GF-D8 (cell line): ENCODE results near the gene SPTAN1.
"Not testable (repeated sequence)": the region's sequence is repeated elsewhere in the genome, so short reads cannot be mapped to it uniquely, and the experiment has no call there.

Source experiments
- DNase-seq: peaks from one replicate; lab custom pipeline; 2025; lab: John Stamatoyannopoulos, UW

Gene SPTAN1

DNA sequence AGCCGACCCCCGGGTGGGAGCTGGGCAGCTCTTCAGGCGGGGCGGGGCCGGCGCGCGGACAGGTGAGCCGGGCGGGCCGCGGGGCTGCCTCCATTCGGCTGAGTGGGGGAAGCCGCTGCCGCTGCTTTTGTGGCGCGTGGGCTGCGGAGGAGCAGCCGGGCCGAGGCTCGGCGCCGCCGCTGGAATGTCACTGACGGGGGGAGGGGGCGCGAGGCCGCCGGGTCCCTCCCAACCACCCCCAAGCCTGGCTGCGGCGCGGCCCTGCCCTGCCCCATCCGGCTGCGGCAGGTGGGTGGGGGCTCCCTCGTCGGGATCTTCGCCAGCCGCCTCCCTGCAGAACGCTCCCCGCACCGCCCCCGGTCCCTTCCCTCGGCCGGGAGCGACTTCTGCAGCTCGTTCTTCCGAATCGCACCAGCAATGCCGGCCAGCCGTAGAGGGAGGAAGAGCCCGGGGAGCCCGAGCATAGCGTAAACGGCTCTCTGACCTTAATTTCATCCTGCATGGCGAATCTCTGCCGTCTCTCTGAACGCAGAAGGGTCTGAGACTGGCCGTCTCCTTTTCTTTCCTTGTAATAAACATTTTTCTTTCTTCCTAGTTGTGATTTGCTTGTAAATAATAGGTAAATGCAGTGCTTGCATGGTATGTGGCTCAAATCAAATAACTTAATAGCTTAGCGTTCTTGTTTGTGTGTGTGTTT is 505 bp downstream of the SPTAN1 start:
- DNase-seq = no peak

GRCh38 chr9:128553728-128554127 is 1.3 kb downstream of the SPTAN1 start:
- DNase-seq = no peak

DNA sequence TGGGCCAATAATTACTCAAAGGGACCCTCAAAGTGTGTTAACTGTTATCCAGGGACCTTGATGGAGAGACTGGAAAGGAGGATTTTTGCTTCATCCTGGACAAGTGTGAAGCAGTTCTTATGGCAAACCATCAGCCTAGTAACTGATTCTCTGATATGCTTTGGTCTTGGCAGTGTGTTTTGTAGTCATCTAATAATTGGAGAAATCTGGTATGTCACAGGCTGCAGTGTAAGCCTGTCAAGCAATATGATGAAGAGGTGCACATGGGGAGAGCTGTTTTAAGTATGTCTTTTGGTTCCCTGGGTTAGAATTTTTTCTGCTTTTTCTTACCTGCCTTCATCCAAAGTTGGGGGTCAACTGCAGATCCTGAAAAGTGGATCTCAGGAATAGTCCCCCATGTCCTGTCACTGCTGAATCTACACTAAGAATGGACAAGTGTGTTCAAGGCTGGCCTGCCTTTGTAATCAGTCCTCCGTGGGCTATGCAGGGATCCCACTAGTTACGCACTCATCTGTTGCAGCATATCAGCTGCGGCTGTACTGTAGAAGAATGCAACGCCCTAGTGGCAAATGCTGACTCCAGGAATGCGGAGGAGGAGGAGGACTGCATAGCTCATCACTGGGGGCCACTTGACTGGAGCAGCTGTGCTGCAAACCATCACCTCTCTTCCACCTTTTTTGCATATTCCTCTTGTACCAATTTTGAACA is 1.9 kb downstream of the SPTAN1 start:
- no peak for DNase-seq

GRCh38 chr9:128555180-128555721 is 2.9 kb downstream of the SPTAN1 start:
- no peak for DNase-seq

- DNase-seq = no peak
Observed at GRCh38 chr9:128556276-128556675, 3.9 kb downstream of the SPTAN1 start.

DNA sequence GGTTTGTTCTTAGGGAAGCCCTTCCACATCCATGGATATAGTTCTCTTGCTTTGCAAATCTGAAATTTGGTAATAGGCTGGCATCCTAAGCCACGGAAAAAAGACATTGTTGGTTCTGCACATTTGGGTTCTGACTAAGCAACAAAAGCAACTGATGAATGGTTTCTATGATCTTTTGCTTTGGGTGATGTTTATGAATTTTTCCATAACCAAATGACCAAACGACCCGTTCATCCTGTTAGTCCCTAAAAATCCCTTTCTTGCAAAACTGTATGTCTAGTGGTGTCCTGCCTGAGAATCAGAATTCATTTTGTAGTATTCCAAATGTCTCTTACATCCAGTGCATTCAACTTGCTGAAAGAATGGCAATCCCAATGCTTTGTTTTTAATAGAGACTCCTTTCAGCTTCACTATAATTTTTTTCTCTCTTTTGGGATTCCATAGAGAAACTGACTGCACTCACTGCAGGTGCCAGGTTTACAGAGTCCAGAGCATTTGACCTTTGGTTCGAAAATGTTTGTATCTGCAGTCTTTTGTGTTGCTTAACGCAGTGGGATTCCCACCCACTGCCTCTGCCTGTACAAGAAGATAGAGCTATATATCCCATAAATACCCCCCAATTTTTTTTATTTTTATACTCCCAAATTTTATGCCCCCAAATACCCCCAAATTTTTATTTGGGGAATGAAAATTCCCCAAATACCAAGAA is 4.7 kb downstream of the SPTAN1 start:
- no peak for DNase-seq

DNA sequence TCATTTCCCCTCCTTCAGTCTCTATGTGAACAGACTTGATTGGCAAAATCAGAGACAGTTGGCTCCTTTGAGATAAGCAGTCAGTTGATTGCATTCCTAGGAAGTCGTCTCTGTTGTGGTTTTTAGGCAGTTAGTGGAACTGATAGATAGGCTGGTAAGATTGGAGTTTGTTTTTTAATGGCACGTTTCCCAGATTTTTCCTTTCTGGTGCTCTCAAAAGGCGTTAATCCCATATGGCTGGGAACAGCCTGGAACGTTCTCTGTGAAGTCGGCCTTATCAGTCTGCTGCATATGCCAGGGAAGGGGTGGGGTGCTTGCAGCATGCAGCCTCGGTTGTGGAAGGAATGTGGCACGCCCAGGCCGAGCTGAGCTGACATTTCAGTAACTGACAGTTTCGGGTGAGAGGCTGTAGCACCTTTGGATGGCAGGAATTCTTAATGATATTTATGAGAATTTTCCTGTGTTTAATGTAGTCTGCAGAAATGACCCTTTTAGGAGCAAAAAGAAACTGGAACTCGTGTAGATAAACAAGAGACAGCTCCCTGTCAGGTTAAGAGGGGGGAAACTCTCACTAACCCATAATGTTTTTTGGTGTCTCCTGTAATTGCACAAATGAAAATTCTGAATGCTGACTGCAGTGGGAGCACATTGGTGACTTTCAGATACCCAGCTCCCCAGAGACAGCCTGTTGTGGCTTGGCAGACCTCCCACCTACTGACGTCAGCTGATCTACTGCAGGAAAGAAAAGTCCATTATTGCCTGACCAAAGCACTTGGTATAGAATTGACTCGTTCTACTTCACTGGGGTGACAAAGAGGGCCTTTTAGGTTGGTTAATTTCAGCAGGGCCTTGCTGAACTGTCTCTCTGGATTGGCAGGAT is 6.3 kb downstream of the SPTAN1 start:
- DNase-seq = peak; percentile 18

DNA sequence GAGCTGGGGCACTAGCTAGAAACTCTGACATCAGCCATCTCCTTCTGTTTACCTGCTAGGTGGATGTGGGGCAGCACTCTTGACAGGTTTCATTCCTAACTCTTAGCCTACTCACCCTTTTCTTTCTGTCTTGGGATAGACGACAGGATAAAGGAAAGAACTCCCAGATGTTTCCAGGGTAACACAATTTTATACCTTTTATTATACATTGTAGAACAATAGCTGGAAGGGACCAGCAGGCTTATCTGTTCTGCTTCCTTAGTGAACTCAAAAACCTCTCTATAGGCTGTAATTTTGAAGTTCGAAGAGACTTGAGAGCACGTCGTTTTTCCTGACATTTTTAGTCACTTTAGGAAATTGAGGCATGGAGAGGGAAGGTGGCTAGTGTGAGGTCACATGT is 13.2 kb downstream of the SPTAN1 start:
- DNase-seq = no peak

DNA sequence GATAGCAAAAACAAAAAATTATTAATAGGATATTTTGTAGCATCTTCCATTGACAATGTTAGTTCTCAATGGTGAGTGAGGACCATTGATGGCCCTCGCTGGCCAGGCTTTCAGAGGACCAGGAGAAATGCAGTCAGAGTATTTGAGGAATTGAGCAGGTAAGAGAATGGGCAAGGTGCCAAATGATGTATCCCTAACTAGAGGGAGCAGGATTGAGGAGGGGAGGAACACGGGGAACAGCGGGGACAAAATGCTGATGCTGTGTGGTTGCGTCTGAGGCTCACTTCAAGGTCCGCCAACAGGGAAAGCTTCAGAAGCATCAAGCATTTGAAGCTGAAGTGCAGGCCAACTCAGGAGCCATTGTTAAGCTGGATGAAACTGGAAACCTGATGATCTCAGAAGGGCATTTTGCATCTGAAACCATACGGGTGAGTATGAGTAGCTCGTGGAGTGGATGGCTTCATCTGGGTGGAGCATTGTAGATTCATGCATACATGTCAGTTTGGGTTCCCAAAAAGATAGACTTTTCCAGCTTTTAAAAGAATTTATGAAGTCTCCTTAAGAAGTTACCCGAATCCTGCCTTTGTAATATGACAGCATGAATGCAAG is 16.2 kb downstream of the SPTAN1 start:
- DNase-seq = no peak

- DNase-seq = no peak
Observed at GRCh38 chr9:128575469-128575868, 23.1 kb downstream of the SPTAN1 start.

DNA sequence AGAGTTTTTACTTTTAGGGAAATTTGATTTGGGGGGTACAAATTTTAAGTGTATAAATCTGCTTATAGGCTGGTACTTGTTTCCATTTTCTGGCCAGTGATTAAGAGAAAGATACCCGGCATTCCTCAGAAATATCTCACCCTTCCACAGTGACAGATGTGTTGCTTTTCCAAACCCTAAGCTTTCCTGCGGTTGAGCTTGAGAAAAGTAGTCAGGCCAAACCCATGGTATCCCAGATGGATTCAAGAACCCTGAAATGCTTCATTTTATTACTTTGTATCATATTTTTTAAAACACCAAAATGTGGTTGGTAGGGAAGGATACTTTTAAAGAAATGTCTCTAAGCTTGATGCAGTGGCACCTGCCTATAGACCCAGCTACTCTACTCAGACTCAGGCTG is 23.5 kb downstream of the SPTAN1 start:
- DNase-seq = no peak

GRCh38 chr9:128577206-128577605 is 24.8 kb downstream of the SPTAN1 start:
- no peak for DNase-seq

GRCh38 chr9:128579194-128579593 is 26.8 kb downstream of the SPTAN1 start:
- DNase-seq = no peak

- no peak for DNase-seq
Observed at GRCh38 chr9:128580731-128581130, 28.3 kb downstream of the SPTAN1 start.

DNA sequence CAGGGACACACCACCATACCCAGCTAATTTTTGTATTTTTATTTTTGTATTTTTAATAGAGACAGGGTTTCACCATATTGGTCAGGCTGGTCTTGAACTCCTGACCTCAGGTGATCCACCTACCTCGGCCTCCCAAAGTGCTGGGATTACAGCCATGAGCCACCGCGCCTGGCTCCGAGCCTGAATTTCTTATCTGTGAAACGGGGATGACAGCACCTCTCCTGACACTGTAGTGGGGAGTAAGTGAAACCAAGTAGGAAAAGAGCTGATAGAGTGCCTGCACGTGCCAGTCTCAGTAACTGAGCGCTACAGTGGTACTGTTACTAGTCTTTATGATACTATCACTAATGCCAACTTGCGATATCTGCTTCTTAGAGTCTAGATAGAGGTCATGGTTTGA is 32.8 kb downstream of the SPTAN1 start:
- DNase-seq = not testable (repeated sequence)

DNA sequence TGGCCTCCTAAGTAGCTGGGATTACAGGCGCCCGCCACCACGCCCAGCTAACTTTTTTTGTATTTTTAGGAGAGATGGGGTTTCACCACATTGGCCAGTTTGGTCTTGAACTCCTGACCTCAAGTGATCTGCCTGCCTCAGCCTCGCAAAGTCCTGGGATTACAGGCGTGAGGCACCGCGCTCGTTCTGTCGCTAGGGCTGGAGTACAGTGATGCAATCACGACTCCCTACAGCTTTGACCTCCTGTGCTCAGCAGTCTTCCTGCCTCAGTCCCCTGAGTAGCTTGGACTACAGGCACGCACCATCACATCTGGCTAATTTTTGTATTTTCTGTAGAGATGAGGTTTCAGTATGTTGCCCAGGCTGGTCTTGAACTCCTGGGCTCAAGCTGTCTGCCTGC is 34.5 kb downstream of the SPTAN1 start:
- not testable (repeated sequence) for DNase-seq

DNA sequence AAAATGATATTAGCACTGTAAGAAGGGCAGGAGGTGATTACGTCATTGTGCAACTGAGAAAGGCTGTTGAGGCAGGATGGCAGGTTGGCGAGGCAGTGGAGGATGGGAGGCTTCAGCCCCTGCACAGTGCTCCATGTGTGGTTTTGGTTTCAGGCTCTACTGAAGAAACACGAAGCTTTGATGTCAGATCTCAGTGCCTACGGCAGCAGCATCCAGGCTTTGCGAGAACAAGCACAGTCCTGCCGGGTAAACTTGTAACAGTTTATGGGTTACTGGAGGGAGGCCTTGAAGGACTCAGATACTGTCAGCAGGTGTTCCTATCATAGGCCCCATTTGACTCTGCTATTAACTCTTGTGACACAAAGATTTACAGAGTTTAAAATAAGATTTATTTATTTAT is 35.1 kb downstream of the SPTAN1 start:
- DNase-seq = no peak

DNA sequence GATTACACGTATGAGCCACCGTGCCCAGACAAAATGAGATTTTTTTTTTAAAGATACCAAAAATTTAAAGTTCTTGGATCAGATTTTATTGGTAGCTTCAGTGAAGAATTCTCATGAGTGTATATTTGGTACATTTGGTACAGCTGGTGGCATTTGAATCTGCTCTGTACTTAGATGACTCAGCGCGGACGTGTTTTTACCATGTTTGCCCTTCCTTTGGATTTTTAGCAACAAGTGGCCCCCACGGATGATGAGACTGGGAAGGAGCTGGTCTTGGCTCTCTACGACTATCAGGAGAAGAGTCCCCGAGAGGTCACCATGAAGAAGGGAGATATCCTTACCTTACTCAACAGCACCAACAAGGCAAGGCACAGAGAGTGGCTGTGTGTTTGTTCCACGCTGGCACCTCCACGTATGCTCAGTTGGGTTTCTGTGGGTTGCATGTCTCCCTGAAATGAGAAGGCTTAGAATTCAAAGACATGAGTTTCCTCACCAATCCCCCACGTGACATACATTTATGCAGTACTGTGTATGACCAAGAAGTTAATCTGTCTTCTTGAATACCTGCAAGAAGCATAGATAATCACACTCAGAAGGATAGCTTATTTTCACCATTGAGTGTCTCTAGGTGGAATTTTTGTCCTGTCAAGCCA is 36.3 kb downstream of the SPTAN1 start:
- no peak for DNase-seq

- DNase-seq = no peak
Observed at GRCh38 chr9:128593039-128593438, 40.7 kb downstream of the SPTAN1 start.

DNA sequence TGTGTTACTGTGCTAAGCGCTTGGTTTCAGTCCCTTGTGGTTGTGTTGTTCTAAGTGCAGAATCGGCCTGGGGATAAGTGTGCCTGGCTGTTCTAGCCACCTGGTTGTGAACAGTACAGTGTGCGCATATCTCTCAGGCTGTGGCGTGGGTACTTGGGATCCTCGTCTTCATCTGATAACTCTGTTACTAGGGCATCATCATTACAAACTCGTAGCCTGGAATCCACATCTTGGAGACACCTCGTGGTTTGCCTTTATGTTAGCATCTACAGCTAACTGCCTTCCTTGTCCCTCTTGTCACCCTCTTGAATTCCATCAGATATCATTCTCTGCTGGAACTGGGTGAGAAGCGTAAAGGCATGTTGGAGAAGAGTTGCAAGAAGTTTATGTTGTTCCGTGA is 41.5 kb downstream of the SPTAN1 start:
- no peak for DNase-seq

GRCh38 chr9:128595471-128595870 is 43.1 kb downstream of the SPTAN1 start:
- DNase-seq = no peak
